Measurements from ENCODE around the gene FOXK1. TPM values are rescaled to one million over a fixed set of nuclear protein-coding genes. Genes with fewer than 3 reads are reported as not detected.

The FOXK1 gene
- total and polyA plus RNA-seq, 2 of the 13 experiments (the other 11 are each of a cell fraction or from before 2014, with no cell fraction given), result 4.6 to 8.8 TPM

GRCh38 chr7:4648111-4648510, 34.0 kb upstream of the FOXK1 start (continued):
- TF ChIP-seq ZNF318 (CRISPR knock-in tag; IDR thresholded peaks at IDR 0.05) (no peak), ZSCAN20 (CRISPR knock-in tag; IDR thresholded peaks at IDR 0.05; ENCODE audit: borderline replicate concordance) (no peak), ZNF619 (CRISPR knock-in tag; IDR thresholded peaks at IDR 0.05) (no peak)
- TF ChIP-seq, protein P1, sequence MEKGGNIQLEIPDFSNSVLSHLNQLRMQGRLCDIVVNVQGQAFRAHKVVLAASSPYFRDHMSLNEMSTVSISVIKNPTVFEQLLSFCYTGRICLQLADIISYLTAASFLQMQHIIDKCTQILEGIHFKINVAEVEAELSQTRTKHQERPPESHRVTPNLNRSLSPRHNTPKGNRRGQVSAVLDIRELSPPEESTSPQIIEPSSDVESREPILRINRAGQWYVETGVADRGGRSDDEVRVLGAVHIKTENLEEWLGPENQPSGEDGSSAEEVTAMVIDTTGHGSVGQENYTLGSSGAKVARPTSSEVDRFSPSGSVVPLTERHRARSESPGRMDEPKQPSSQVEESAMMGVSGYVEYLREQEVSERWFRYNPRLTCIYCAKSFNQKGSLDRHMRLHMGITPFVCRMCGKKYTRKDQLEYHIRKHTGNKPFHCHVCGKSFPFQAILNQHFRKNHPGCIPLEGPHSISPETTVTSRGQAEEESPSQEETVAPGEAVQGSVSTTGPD (CRISPR knock-in tag; IDR thresholded peaks at IDR 0.05), result no peak

All from HepG2 (cell line).